NCI-H69 (cell line): ENCODE measurements around the gene RPL39.
A peak's percentile ranks its signal among the peaks of the same experiment; 100 is the strongest.
"Not testable (repeated sequence)": the region's sequence is repeated elsewhere in the genome, so short reads cannot be mapped to it uniquely, and the experiment has no call there.

Source experiments
- DNase-seq: peaks from one replicate; lab custom pipeline; 2025; lab: John Stamatoyannopoulos, UW

RPL39 gene

DNA sequence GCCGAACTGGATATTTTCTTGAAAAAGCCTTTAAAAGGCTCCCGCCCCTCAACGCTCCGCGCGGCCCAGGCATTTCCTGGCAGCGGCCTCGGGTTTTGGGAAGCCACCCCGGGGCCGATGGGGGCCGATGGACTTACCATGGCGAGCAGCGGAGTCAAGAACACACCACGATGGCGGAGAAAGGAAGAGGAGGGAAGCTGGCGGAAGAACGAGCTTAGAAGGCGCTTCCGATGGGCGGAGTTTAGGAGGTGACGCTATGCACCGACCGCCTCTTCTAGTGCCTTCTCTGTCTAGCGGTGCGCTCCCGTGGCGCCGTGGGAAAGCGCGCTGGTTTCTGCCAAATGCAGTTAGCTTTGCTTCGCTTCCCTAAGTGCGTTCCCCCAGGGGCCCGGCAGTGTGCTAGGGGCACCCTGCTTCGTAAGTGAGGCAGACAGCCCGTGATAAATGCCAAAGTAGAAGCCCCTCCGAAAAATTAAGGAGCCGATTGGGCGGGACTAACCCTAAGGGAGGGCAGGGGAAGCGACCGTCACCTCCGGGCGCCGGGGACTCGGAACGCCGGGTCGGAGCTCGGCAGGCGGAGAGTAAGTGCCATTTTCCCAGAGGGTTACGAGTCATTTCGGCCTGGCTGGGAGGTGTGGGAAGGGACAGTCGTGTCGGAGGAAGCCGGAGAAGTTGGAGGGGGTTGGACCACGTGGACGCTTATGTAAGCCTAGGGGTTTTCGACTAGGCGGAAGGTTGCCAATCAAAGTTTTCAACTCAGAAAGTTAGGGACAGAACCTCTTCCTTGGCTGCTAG lies at the start of gene RPL39:
RPL39 (minus strand) TSS at position 194 of the 795 bp plus-strand sequence; CDS start at position 140, 54 bp downstream.
- peak; percentile 95 for DNase-seq

DNA sequence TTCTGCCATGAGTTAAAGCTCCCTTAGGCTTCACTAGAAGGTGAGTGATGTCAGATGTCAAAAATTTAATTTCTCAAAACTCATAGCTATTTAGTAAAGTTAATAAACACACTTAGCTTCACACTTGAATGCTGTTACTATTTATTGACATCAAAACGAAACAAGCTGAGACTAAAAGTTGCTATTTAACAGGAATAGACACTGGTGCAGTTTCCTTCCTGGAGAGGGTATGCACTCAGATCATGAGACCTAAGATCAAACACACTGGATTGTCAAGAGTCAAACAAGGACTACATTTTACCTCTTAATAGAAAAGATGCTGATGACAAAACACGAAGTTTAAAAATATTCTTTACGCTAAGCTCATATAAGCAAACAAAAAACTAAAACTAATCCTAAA lies 42.5 kb upstream of the RPL39 start:
- DNase-seq, result no peak

DNA sequence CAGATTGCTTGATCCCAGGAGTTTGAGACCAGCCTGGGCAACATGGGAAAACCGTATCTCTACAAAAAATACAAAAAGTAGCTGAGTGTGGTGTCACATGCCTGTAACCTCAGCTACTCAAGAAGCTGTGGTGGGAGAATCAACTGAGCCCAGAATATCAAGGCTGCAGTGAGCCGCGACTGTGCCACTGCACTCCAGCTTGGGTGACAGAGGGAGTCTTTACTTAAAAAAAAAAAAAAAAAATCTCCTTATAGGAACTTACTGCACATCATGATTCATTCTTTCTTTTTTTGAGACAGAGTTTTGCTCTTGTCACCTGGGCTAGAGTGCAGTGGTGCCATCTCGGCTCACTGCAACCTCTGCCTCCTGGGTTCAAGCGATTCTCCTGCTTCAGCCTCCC lies 37.0 kb upstream of the RPL39 start:
- DNase-seq, result no peak

DNA sequence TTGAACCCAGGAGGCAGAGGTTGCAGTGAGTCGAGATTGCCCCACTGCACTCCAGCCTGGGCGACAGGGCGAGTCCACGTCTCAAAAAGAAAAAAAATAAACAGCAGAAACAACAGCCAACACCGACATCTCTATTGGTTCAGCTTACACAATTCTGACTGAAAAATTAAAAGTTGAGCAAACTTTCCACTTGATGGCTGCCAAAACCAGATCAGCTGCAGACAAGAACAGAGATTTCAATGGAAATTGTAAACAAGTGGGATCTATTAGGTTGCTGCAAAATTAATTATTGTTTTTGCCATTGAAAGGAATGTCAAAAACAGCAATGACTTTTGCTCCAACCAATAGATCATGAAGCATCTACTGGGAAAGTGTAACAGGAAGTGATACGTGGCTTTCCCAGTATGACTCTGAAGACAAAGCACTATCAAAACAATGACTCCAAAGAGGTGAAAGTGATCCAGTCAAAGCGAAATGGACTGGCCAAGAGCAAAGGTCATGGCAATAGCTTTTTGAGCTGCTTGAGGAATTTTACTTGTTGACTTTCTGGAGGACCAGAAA lies 35.0 kb upstream of the RPL39 start:
- DNase-seq, result no peak

DNA sequence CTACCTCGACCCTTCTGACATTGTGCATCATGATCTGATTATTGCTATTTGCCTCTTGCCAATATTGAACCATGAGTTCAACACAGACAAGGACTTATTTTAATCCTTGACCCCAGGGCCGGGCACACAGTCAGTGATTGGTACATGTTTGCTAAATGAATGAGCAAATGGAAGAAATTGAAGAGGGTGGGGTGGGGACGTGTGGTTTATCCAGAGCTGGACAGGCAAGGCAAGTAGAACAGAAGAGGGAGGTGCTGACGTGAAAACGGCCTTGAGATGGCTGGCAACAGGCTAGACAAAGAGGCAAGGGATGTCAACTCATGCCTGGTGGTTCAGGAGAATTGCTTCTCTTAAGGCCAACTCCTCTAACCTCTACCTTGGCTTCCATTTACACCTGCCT lies 32.8 kb upstream of the RPL39 start:
- not testable (repeated sequence) for DNase-seq

DNA sequence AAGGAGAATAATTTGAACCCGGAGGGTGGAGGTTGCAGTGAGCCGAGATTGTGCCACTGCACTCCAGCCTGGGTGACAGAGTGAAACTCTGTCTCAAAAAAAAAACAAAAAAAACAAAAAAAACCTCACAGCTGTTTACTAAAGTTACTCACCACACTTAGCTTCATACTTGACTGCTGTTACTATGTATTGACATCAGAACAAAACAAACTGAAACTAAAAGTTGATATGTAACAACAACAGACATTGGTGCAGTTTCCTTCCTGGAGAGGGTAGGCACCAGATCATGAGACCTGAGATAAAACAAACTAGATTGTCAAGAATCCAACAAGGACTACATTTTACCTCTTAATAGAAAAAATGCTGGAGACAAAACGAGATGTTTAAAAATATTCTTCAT lies 30.3 kb upstream of the RPL39 start:
- not testable (repeated sequence) for DNase-seq

DNA sequence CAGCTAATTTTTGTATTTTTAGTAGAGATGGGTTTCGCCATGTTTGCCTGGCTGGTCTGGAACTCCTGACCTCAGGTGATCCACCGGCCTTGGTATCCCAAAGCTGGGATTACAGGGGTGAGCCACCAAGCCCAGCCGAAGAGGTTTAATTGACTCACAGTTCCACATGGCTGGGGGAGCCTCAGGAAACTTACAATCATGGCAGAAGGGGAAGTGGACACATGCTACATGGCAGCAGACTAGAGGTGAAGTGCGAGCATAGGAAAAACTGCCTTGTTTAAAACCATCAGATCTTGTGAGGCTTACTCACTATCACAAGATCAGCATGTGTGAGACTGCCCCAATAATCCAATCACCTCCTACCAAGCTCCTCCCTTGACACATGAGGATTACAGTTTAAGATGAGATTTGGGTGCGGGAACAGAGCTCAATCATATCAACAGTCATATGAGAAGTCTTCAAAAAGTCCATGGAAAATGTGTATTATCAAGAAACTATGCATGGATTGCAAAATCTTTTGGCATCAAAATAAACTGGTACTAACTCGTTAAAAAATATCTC lies 25.8 kb upstream of the RPL39 start:
- DNase-seq, result no peak

DNA sequence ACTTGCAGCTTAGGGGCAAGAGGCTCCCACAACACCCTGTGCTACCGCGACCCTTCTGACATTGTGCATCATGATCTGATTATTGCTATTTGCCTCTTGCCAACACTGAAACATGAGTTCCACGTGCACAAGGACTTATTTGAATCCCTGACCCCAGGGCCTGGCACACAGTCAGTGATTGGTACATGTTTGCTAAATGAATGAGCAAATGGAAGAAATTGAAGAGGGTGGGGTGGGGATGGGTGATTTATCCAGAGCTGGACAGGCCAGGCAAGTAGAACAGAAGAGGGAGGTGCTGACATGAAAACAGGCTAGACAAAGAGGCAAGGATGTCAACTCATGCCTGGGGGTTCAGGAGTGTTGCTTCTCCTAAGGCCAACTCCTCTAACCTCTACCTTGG lies 24.9 kb upstream of the RPL39 start:
- DNase-seq, result no peak

DNA sequence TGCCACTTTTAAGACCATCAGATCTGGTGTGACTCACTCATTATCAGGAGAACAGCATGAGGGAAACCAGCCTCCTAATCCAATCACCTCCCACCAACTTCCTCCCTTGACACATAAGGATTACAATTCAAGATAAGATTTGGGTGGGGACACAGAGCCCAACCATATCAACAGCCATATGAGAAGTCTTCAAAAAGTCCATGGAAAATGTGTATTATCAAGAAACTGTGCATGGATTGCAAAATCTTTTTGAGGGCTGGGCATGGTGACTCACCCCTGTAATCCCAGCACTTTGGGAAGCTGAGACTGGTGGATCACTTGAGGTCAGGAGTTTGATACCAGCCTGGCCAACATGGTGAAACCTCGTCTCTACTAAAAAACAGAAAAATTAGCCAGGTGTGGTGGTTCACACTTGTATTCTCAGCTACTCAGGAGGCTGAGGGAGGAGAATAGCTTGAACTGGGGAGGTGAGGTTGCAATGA lies 17.8 kb upstream of the RPL39 start:
- DNase-seq, result no peak

DNA sequence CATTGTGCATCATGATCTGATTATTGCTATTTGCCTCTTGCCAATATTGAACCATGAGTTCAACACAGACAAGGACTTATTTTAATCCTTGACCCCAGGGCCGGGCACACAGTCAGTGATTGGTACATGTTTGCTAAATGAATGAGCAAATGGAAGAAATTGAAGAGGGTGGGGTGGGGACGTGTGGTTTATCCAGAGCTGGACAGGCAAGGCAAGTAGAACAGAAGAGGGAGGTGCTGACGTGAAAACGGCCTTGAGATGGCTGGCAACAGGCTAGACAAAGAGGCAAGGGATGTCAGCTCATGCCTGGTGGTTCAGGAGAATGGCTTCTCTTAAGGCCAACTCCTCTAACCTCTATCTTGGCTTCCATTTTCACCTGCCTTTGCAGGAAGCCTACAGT lies 17.0 kb upstream of the RPL39 start:
- not testable (repeated sequence) for DNase-seq

DNA sequence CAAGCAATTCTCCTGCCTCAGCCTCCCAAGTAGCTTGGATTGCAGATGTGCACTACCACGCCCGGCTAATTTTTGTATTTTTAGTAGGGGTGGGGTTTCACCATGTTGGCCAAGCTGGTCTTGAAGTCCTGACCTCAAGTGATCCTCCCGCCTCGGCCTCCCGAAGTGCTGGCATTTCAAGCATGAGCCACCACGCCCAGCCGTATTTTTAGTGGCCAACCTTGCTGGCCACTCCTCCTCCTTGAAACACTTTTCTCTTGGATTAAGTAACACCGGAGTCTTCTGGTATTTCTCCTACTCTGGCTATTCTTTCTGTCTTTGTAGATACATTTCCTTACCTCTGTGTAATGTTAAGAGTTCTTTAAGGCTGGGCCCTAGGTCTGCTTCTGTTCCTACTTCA lies 11.1 kb upstream of the RPL39 start:
- no peak for DNase-seq

DNA sequence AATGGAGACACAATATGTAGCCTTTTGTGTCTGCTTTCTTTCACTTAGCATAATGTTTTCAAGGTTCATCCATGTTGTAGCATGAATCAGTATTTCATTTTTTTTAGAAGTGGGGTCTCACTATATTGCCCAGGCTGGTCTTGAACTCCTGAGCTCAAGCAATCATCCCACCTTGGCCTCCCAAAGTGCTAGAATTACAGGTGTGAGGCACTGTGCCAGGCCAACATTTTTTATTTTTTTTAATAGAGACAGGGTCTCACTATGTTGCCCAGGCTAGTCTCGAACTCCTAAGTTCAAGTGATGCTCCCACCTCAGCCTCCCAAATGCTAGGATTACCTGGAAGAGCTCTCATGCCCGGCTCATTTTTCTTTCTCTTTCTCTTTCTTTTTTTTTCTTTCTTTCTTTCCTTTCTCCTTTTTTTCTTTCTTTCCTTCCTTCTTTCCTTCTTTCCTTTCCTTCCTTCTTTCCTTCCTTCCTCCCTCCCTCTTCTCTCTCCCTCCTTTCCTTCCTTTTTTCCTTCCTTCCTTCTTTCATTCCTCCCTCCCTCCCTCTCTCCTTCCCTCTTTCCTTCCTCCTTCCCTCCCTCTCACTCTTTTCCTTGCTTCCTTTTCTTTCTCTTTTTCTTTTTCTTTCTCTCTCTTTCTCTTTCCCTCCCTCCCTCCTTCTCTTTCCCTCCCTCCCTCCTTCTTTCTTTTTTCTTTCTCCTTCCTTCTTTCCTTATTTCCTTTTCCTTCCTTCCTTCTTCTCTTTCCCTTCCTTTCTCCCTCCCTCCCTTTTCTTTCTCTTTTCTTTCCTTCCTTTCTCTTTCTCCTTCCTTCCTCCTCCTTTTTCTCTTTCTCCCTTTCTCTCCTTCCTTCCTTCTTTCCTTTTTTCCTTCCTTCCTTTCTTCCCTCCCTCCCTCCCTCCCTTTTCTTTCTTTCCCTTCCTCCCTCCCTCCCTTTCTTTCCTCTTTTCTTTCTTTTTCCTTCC lies 10.1 kb upstream of the RPL39 start:
- DNase-seq, result no peak

DNA sequence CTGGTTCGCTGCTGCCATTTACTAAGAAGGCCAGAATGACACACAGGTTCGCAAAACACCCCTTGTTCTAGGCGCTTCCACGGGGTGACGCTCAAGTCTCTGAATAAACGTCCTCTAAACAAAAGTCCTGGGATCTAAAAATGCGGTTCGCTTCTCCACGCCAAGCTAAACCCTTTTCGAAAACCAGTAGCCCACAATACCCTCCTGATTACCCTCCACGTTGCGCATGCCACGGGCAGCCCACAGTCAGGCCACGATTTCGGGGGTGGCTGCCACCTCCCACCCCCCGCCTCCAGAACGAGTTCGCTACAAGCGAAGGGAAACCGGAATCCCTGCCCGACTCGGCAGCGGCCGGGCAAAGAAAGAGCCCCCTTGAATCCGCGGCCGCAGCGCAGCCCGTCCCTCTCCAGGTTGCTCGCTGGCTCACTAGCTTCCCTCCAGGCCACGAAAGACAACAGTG lies 423 bp downstream of the RPL39 start:
- DNase-seq, result peak; percentile 58

DNA sequence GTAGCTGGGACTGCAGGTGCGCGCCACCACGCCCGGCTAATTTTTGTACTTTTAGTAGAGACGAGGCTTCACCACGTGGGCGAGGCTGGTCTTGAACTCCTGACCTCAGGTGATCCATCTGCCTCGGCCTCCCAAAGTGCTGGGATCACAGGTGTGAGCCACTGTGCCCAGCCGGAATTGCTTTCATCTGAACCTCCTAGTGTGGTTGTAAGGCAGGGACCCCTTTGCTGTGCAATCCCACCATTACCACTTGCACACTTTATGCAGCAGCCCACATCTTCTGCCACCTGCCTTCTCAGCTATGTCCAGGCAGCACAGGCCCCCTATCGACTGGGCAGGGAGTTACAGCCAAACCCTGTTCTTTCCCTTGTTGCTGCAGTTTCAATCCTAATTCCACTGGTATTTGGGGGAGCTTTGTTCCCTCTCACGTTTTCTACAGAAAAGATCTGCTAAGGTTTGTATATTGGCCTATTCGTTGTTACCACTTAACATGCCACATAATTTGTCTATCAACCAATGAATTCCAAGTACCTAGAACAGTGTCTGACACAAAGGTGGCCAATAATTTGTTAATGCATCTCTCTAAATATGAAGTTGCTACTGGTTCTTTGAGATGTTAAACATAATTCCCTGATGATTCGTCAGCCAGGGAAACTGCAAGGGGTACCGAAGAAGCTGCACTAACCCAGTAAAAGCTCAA lies 6.5 kb downstream of the RPL39 start:
- DNase-seq, result peak; percentile 28

DNA sequence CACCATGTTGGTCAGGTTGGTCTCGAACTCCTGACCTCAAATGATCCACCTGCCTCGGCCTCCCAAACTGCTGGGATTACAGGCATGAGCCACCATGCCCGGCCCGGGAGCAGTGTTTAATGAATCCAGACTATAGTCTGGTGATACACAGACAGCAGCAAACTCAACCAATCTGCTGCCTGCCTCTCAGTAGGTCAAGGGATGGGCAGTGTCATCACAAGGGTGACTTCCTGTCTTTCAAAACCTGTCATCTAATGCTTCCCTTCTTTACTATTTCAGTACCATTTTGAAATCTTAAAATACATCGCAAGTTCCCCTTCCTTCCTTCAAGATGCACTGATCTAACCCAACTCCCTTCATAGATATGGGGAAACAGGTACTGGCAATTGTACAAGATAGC lies 8.4 kb downstream of the RPL39 start:
- no peak for DNase-seq

DNA sequence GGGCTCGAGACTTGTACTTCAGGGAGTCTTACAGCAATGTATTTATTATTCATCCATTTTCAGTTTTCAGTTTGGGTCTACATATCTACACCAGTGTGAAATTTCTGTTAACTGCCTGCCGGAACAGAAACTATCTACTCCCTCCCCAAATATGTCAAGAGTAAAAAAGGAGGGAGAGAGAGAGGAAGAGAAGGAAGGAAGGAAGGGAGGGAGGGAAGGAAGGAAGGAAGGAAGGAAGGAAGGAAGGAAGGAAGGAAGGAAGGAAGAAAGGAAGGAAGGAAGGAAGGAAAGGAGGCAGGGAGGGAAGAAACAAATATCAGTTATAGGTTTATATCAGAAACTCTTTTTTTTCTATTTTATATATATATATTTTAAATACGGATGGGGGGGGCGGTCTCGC lies 12.6 kb downstream of the RPL39 start:
- no peak for DNase-seq

DNA sequence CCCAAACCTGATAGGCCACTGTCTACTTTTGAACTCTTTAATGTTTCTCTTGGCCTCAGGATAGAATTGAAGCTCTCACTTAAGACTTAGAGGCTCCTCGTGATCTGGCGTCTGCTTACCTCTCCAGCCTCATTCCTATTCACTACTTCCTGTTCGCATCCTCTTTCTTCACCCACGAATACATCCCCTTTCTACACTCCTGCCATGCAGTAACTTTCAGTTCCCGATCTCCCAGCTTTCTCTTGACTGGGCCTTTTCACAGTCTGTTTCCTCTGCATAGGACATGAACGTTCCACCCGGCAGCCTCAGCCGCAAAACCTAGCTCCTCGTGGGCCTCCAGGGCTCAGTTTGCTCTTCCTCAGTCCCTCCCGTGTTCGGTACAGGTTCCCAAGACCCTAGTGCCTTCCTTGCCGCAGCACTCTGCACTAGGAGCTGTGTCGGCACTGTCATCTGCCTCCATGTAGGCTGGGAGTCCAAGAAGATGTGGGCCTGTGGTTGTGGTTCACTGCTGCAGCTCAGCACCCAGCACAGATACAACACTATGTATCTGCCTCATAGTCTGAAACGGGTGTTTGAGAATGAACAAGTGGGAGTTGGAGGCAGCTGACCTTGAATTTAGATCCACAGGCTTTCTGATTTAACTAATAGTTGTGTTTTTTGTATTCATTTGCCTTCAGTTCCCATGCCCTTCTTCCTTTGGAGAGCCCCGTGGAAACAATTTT lies 15.8 kb downstream of the RPL39 start:
- DNase-seq, result no peak

DNA sequence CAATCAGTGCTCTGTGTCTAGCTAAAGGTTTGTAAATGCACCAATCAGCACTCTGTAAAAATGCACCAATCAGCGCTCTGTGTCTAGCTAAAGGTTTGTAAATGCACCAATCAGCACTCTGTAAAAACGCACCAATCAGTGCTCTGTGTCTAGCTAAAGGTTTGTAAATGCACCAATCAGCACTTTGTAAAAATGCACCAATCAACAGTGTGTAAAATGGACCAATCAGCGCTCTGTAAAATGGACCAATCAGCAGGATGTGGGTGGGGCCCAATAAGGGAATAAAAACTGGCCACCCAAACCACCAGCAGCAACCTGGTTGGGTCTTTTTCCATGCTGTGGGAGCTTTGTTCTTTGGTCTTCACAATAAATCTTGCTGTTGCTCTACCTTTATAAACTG lies 22.0 kb downstream of the RPL39 start:
- DNase-seq, result not testable (repeated sequence)

DNA sequence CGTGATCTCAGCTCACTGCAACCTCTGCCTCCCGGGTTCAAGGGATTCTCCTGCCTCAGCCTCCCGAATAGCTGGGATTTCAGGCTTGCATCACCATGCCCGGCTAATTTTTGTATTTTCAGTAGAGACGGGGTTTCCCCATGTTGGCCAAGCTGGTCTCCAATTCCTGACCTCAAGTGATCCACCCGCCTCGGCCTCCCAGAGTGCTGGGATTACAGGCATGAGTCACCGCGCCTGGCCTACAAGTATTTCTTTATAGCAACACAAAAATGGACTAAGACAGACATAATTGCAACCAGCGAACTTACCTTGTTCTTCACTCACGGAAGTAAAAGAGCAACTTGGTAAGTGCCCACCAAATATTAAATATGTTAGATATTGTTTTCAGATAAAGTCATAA lies 23.0 kb downstream of the RPL39 start:
- not testable (repeated sequence) for DNase-seq

DNA sequence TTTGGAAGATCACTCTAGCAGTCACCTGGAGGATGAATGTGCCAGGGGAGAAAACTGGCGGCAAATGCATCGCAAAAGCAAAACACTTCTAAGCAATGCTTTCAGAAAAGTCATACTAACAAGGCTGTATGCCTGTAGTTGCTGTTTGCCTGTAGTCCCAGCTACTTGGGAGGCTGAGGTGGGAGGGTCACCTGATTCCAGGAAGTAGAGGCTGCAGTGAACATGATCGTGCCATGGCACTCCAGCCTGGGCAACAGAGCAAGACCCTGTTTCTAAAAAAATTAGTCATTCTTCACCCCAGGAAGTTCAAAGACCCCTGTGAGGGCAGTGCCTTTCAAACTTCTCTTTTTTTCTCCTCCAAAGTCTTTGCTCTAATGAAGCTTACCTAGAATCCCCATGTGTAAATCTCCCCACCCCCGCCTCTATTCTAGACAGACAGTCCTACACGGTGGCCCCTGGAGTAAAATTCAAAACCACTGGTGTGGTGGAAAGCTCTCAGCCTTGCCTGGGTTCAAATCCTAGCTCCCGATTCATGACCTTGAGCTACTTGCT lies 27.5 kb downstream of the RPL39 start:
- no peak for DNase-seq
